Naive thymus-derived CD4-positive, alpha-beta T cell (primary cell): Measurements from ENCODE around the gene SLCO3A1. TPM values are rescaled to one million over a fixed set of nuclear protein-coding genes. Genes with fewer than 3 reads are reported as not detected.

Source experiments
- ATAC-seq: fragments of 150-1000 bp; cut with Tn5 transposase; 2 replicates; pipeline ENCODE4 v1.10.0; 2021; ENCODE audit warnings: mild to moderate bottlenecking, moderate library complexity
- CTCF ChIA-PET: fragments of 350-600 bp; sonication (Branson Sonifier 250); formaldehyde crosslinking; loops from one replicate; lab custom pipeline; 2021; ENCODE audit warnings: antibody characterized with exemption; lab: Charles Lee
- POLR2A ChIA-PET: fragments of 350-600 bp; sonication (Branson Sonifier 250); formaldehyde crosslinking; loops from one replicate; lab custom pipeline; 2021; ENCODE audit warnings: antibody characterized with exemption, inconsistent platforms; lab: Charles Lee
- DNase-seq, 9 donors: peaks; one replicate each; pipeline versions ENCODE4 v3.0.0 to v3.0.0-alpha.2; 2020 to 2022; ENCODE audit warnings: mixed read lengths in 1 of 9
- H3K27ac ChIP-seq: one replicate; pipeline ENCODE4 v1.7.0; 2013; ENCODE audit warnings: mild to moderate bottlenecking, low read depth, low read length, moderate library complexity
- H3K27me3 ChIP-seq, 2 donors: one replicate each; pipeline ENCODE4 v1.7.0; 2013; ENCODE audit warnings: low read length in 2 of 2, mild to moderate bottlenecking in 2 of 2, moderate library complexity in 2 of 2; ENCODE audit not compliant: control insufficient read depth in 2 of 2, insufficient read depth in 2 of 2
- H3K36me3 ChIP-seq, 3 experiments: 1 replicate in 2 of 3; 2 replicates in 1 of 3; pipeline ENCODE4 v1.7.0; 2013; ENCODE audit warnings: low read length in 3 of 3, mild to moderate bottlenecking in 3 of 3, moderate library complexity in 1 of 3; ENCODE audit not compliant: insufficient read depth in 3 of 3, control insufficient read depth in 2 of 3
- H3K4me1 ChIP-seq, 2 donors: one replicate each; pipeline ENCODE4 v1.7.0; 2013; ENCODE audit warnings: low read length in 2 of 2, mild to moderate bottlenecking in 2 of 2, moderate library complexity in 1 of 2; ENCODE audit not compliant: control insufficient read depth in 2 of 2, insufficient read depth in 2 of 2
- H3K4me3 ChIP-seq: 2 replicates; pipeline ENCODE4 v1.7.0; 2013; ENCODE audit warnings: mild to moderate bottlenecking, low read length
- H3K9me3 ChIP-seq, 3 experiments: 1 replicate in 2 of 3; 2 replicates in 1 of 3; pipeline ENCODE4 v1.7.0; 2013; ENCODE audit warnings: low read length in 3 of 3; ENCODE audit not compliant: control insufficient read depth in 2 of 3
- H3K27ac Mint-ChIP-seq, 9 donors: one replicate each; pipeline ENCODE4 v1.8.0; 2020 to 2022; ENCODE audit warnings: mixed read lengths in 9 of 9, mild to moderate bottlenecking in 8 of 9, moderate library complexity in 5 of 9, inconsistent platforms in 2 of 9
- H3K27me3 Mint-ChIP-seq, 5 donors: one replicate each; pipeline ENCODE4 v1.8.0; 2021 to 2022; ENCODE audit warnings: mixed read lengths in 5 of 5, mild to moderate bottlenecking in 1 of 5
- H3K36me3 Mint-ChIP-seq, 5 donors: one replicate each; pipeline ENCODE4 v1.8.0; 2020 to 2022; ENCODE audit warnings: mixed read lengths in 5 of 5, mild to moderate bottlenecking in 3 of 5, inconsistent platforms in 1 of 5
- H3K4me1 Mint-ChIP-seq, 7 donors: one replicate each; pipeline ENCODE4 v1.8.0; 2020 to 2022; ENCODE audit warnings: mixed read lengths in 7 of 7, mild to moderate bottlenecking in 3 of 7, inconsistent platforms in 1 of 7
- H3K4me3 Mint-ChIP-seq, 10 donors: one replicate each; pipeline ENCODE4 v1.8.0; 2020 to 2022; ENCODE audit warnings: mild to moderate bottlenecking in 10 of 10, mixed read lengths in 10 of 10, moderate library complexity in 6 of 10, inconsistent platforms in 2 of 10
- H3K9me3 Mint-ChIP-seq, 11 donors: one replicate each; pipeline ENCODE4 v1.8.0; 2020 to 2022; ENCODE audit warnings: mixed read lengths in 11 of 11, mild to moderate bottlenecking in 4 of 11, inconsistent platforms in 1 of 11, moderate library complexity in 1 of 11
- intact Hi-C, 2 donors: fragments of 100-400 bp; cut with micrococcal nuclease; formaldehyde crosslinking; loops; one replicate each; pipeline ENCODE4 v1.15.1; 2023
- polyA plus RNA-seq, 2 donors: library from polyadenylated mRNA; unstranded; fragments of 300-500 nt; fragmentation: Illumina TruSeq; gene quantifications; one replicate each; pipeline ENCODE4 v1.2.3, GENCODE V29; 2021
- total RNA-seq, 6 experiments: library from RNA in 5 of 6; stranded (reverse) in 5 of 6; gene quantifications; 1 replicate in 5 of 6; 2 replicates in 1 of 6; pipeline ENCODE4 v1.2.3 and lab custom pipeline; 2021 to 2026

The SLCO3A1 gene
- total and polyA plus RNA-seq, 7 experiments from 2014 or later, result 15.4 to 69.1 (median 24.3) TPM

DNA sequence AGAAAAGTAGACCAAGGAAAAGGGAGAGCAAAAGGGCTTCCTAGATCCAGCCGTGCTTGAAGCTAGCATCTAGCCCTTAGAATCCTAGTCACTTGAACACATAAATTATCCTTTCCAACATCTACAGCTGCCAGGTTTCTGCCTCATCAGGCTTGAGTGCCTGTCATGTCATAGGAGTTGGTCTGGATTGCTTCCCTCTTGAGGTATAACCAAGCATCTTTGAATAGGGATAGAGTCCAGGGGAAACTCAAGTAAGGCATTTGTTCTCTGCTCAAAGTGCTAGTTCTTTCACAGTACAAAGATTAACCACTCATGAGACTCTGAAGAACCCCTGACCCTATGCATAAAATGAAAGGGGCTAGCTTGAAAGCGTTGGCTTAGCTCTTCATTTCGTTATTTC lies 72.3 kb downstream of the SLCO3A1 start:
- no peaks in the 10 kb centered on the region for H3K27me3 Mint-ChIP-seq
- peaks cover 0 to 23% (median 0%) of the 10 kb centered on the region in 5 donors for H3K36me3 Mint-ChIP-seq
- CTCF ChIA-PET, result interaction anchor here (0.6 kb wide), 2 partner anchors 70 to 617 kb away, joined by 3 read pairs; no protein-coding TSS in a partner anchor
- Histone ChIP-seq H3K9me3 (no peaks in the 10 kb centered on the region), H3K27me3 (no peaks in the 10 kb centered on the region), H3K4me3 (no peak overlapping the region), H3K4me1 (peaks cover 6 to 8% of the 10 kb centered on the region in 2 donors), H3K36me3 (no peaks in the 10 kb centered on the region), H3K27ac (no peak overlapping the region)
- POLR2A ChIA-PET, result no interaction called here
- intact Hi-C loops, result loop anchor here in 1 of 2 donors (2.0 kb wide), 1 partner anchor 15 kb away; no protein-coding TSS in a partner anchor
- DNase-seq (no peak), ATAC-seq (no peak)
- no peak overlapping the region for H3K4me3 Mint-ChIP-seq
- peak overlapping the region in 1 of 9 donors; percentile 5 for H3K27ac Mint-ChIP-seq
- H3K4me1 Mint-ChIP-seq, result peaks cover 22 to 67% (median 46%) of the 10 kb centered on the region in 7 donors
- no peaks in the 10 kb centered on the region for H3K9me3 Mint-ChIP-seq

GRCh38 chr15:91926908-91927270 lies 73.4 kb downstream of the SLCO3A1 start:
- H3K4me3 Mint-ChIP-seq, result no peak overlapping the region
- H3K4me1 Mint-ChIP-seq, result peaks cover 14 to 61% (median 37%) of the 10 kb centered on the region in 7 donors

GRCh38 chr15:91927585-91927984 lies 74.1 kb downstream of the SLCO3A1 start:
- Histone ChIP-seq H3K4me3 (no peak overlapping the region), H3K9me3 (no peaks in the 10 kb centered on the region), H3K27ac (no peak overlapping the region), H3K36me3 (no peaks in the 10 kb centered on the region), H3K4me1 (no peaks in the 10 kb centered on the region), H3K27me3 (no peaks in the 10 kb centered on the region)
- Mint-ChIP-seq H3K36me3 (peaks cover 0 to 23% (median 0%) of the 10 kb centered on the region in 5 donors), H3K4me1 (peaks cover 10 to 54% (median 35%) of the 10 kb centered on the region in 7 donors), H3K9me3 (no peaks in the 10 kb centered on the region), H3K27ac (peak overlapping the region in 1 of 9 donors; percentile 37), H3K4me3 (no peak overlapping the region), H3K27me3 (no peaks in the 10 kb centered on the region)
- intact Hi-C loops, result loop anchor here in 1 of 2 donors (2.0 kb wide), 1 partner anchor 13 kb away; no protein-coding TSS in a partner anchor
- DNase-seq (no peak), ATAC-seq (no peak)
- ChIA-PET CTCF (interaction anchor here (1.2 kb wide), 1 partner anchor 14 kb away, joined by 3 read pairs; no protein-coding TSS in a partner anchor), POLR2A (interaction anchor here (0.6 kb wide), 1 partner anchor 636 kb away, joined by 3 read pairs; no protein-coding TSS in a partner anchor)

More at GRCh38 chr15:91926908-91927270, 73.4 kb downstream of the SLCO3A1 start:
- H3K9me3 ChIP-seq, result no peaks in the 10 kb centered on the region
- Mint-ChIP-seq H3K36me3 (peaks cover 0 to 23% (median 0%) of the 10 kb centered on the region in 5 donors), H3K27me3 (no peaks in the 10 kb centered on the region), H3K27ac (no peak overlapping the region), H3K9me3 (no peaks in the 10 kb centered on the region)
- intact Hi-C loops, result loop anchor here in 1 of 2 donors (2.0 kb wide), 1 partner anchor 14 kb away; no protein-coding TSS in a partner anchor
- no peaks in the 10 kb centered on the region for H3K27me3 ChIP-seq
- peaks cover 0 to under 1% of the 10 kb centered on the region in 2 donors for H3K4me1 ChIP-seq
- no peaks in the 10 kb centered on the region for H3K36me3 ChIP-seq
- ChIA-PET CTCF (interaction anchor here (0.7 kb wide), 1 partner anchor 62 kb away, joined by 4 read pairs; no protein-coding TSS in a partner anchor), POLR2A (interaction anchor here (0.8 kb wide), 1 partner anchor 20 kb away, joined by 6 read pairs; no protein-coding TSS in a partner anchor)
- DNase-seq (no peak), ATAC-seq (no peak)
- H3K27ac ChIP-seq, result no peak overlapping the region
- H3K4me3 ChIP-seq, result no peak overlapping the region

DNA sequence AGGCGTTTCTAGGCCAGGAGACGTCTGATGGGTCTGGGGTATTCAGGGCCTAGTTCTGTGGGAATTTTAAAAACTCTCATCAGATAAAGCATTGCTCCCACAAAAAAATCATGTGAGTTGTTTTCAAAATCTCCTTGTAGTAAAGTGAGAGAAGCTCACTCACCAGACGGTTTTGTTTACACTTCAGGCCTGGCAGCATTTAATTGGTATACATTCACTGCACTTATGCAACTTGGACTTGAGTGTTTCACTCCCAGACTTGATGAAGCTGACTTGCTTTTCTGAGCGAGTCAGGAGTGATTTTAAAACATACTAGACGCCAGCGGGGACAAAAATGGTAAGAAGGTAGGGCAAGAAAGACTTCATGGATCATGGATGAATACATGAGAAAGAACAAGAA lies 75.2 kb downstream of the SLCO3A1 start:
- H3K27ac ChIP-seq, result no peak overlapping the region
- H3K4me1 ChIP-seq, result no peaks in the 10 kb centered on the region
- no peaks in the 10 kb centered on the region for H3K27me3 ChIP-seq
- H3K27me3 Mint-ChIP-seq, result no peaks in the 10 kb centered on the region
- H3K4me3 ChIP-seq, result no peak overlapping the region
- H3K4me3 Mint-ChIP-seq, result no peak overlapping the region
- H3K9me3 ChIP-seq, result no peaks in the 10 kb centered on the region
- intact Hi-C loops, result no loop called here
- CTCF ChIA-PET, result interaction anchor here (1.2 kb wide), 1 partner anchor 13 kb away, joined by 3 read pairs; no protein-coding TSS in a partner anchor
- peaks cover 7 to 47% (median 29%) of the 10 kb centered on the region in 7 donors for H3K4me1 Mint-ChIP-seq
- no peaks in the 10 kb centered on the region for H3K36me3 ChIP-seq
- peaks cover 0 to 20% (median 0%) of the 10 kb centered on the region in 5 donors for H3K36me3 Mint-ChIP-seq
- ATAC-seq (no peak), DNase-seq (no peak)
- H3K9me3 Mint-ChIP-seq, result no peaks in the 10 kb centered on the region
- H3K27ac Mint-ChIP-seq, result no peak overlapping the region
- POLR2A ChIA-PET, result no interaction called here

DNA sequence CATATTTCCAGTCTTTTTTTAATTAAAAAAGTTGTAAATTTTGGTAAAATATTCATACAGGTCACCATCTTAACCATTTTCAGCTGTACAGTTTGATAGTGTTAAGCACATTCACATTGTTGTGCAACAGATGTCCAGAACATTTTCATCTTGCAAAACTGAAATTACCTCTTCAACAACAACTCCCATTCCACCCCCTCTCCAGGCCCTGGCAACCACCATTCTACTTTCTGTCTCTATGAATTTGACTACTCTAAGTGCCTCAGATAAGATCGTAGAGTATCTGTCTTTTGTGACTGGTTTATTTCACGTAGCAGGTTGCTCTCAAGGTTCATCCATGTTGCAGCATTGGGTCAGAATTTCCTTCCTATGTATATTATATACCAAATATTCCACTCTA lies 76.0 kb downstream of the SLCO3A1 start:
- no peaks in the 10 kb centered on the region for H3K9me3 ChIP-seq
- H3K27ac ChIP-seq, result no peak overlapping the region
- H3K27me3 ChIP-seq, result no peaks in the 10 kb centered on the region
- H3K27me3 Mint-ChIP-seq, result no peaks in the 10 kb centered on the region
- H3K9me3 Mint-ChIP-seq, result peaks cover 0 to 8% (median 0%) of the 10 kb centered on the region in 11 donors
- DNase-seq (no peak), ATAC-seq (no peak)
- H3K4me1 Mint-ChIP-seq, result peaks cover 3 to 46% (median 22%) of the 10 kb centered on the region in 7 donors
- POLR2A ChIA-PET, result no interaction called here
- H3K4me1 ChIP-seq, result no peaks in the 10 kb centered on the region
- intact Hi-C loops, result no loop called here
- CTCF ChIA-PET, result no interaction called here
- H3K36me3 Mint-ChIP-seq, result peaks cover 0 to 21% (median 4%) of the 10 kb centered on the region in 5 donors
- H3K4me3 ChIP-seq, result no peak overlapping the region
- no peak overlapping the region for H3K27ac Mint-ChIP-seq
- no peaks in the 10 kb centered on the region for H3K36me3 ChIP-seq
- no peak overlapping the region for H3K4me3 Mint-ChIP-seq

DNA sequence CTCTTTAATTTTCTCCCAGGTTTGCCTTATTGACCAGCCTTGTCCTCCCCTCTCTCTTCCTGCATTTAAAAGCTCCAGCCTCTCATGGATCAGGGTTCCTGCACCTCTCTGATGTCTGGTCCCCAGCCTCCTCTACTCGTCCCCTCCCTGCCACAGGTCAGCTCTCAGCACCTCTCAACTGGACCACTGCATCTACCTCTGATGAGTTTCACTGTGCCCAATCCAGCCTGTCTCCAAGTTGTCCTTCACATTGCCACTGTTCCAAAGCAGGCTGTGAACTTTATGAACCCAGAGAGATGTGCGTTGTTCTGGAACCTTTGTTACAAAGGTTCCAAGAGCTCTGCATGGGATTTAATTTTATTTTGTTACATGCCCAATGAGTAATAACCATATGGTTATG lies 76.6 kb downstream of the SLCO3A1 start:
- Mint-ChIP-seq H3K4me1 (peaks cover 2 to 42% (median 21%) of the 10 kb centered on the region in 7 donors), H3K36me3 (peaks cover 0 to 15% (median 4%) of the 10 kb centered on the region in 5 donors), H3K4me3 (no peak overlapping the region), H3K27me3 (no peaks in the 10 kb centered on the region), H3K27ac (peak overlapping the region in 1 of 9 donors; percentile 23), H3K9me3 (peaks cover 0 to 8% (median 0%) of the 10 kb centered on the region in 11 donors)
- intact Hi-C loops, result no loop called here
- H3K27ac ChIP-seq, result no peak overlapping the region
- no peak overlapping the region for H3K4me3 ChIP-seq
- ChIA-PET POLR2A (no interaction called here), CTCF (no interaction called here)
- H3K9me3 ChIP-seq, result no peaks in the 10 kb centered on the region
- H3K36me3 ChIP-seq, result no peaks in the 10 kb centered on the region
- no peak for DNase-seq
- no peak for ATAC-seq
- peaks cover 0 to 5% of the 10 kb centered on the region in 2 donors for H3K4me1 ChIP-seq
- H3K27me3 ChIP-seq, result no peaks in the 10 kb centered on the region
